Stomach (tissue), 9 donors: Measurements from ENCODE around the gene DHRSX. TPM values are rescaled to one million over a fixed set of nuclear protein-coding genes. Genes with fewer than 3 reads are reported as not detected.
"Not testable (repeated sequence)": the region's sequence is repeated elsewhere in the genome, so short reads cannot be mapped to it uniquely, and the experiment has no call there.

Source experiments
- DNase-seq, 2 donors: peaks; one replicate each; pipeline versions ENCODE4 v3.0.0 to v3.0.0-alpha.2; 2013 to 2019
- H3K27ac ChIP-seq, 5 donors: fragments of 200-600 bp in 4 of 5; sonication (generic) in 4 of 5; one replicate each; pipeline ENCODE4 v1.5.1; 2013 to 2019; ENCODE audit warnings: mild to moderate bottlenecking in 1 of 5, moderate library complexity in 1 of 5
- H3K27me3 ChIP-seq, 3 donors: fragments of 200-600 bp; sonication (generic); one replicate each; pipeline ENCODE4 v1.5.1; 2017 to 2019; ENCODE audit warnings: mixed run types in 1 of 3
- H3K36me3 ChIP-seq, 4 donors: fragments of 200-600 bp; sonication (generic); 1 replicate in 3 of 4; 2 replicates in 1 of 4; pipeline ENCODE4 v1.5.1; 2016 to 2019
- H3K4me1 ChIP-seq, 4 donors: fragments of 200-600 bp; sonication (generic); one replicate each; pipeline ENCODE4 v1.5.1; 2016 to 2019
- H3K4me3 ChIP-seq, 4 donors: fragments of 200-600 bp; sonication (generic) in 3 of 4; one replicate each; pipeline ENCODE4 v1.5.1; 2016 to 2019; ENCODE audit warnings: mild to moderate bottlenecking in 1 of 4
- H3K9me3 ChIP-seq, 4 donors: fragments of 200-600 bp; sonication (generic); one replicate each; pipeline ENCODE4 v1.5.1; 2016 to 2019
- EP300 ChIP-seq: sonication (generic); formaldehyde crosslinking; IDR thresholded peaks from one replicate; pipeline ENCODE4 v1.6.1; 2017; ENCODE audit warnings: antibody characterized with exemption
- POLR2A ChIP-seq, 4 donors: fragments of 450-650 bp; IDR thresholded peaks; one replicate each; pipeline ENCODE4 v1.6.1; 2016; ENCODE audit warnings: antibody characterized with exemption in 4 of 4, control low read depth in 2 of 4, mild to moderate bottlenecking in 1 of 4, moderate library complexity in 1 of 4
- POLR2AphosphoS5 ChIP-seq, 3 donors: sonication (generic); formaldehyde crosslinking; IDR thresholded peaks; one replicate each; pipeline ENCODE4 v1.6.1; 2016; ENCODE audit warnings: antibody characterized with exemption in 3 of 3
- WGBS, 5 donors: extraction: QIAGEN DNeasy Blood & Tissue Kit in 3 of 5; methylation state at CpG; one replicate each; pipeline versions ENCODE4 v1.1.5 to v1.1.7; 2013 to 2018; 5-methylcytosine and 5-hydroxymethylcytosine counted together
- intact Hi-C: fragments of 100-400 bp; cut with DNase I; formaldehyde crosslinking; loops from one replicate; pipeline ENCODE4 v1.15.1; 2023; ENCODE audit warnings: low total_unique reads
- polyA plus RNA-seq, 3 donors: library from polyadenylated mRNA; stranded (reverse); fragments of 200-250 nt; gene quantifications; one replicate each; pipeline ENCODE4 v1.2.3, GENCODE V29; 2013
- total RNA-seq, 5 donors: library from RNA; depleted of rRNA; stranded (reverse); fragments of >200 nt; gene quantifications; one replicate each; pipeline versions ENCODE4 v1.1.0 to v1.2.3, GENCODE V29; 2014 to 2016
- TF ChIP-seq, protein P1 (sequence below), 7 experiments: fragments of 450-650 bp in 4 of 7; fragments of 200-600 bp in 3 of 7; sonication (generic) in 3 of 7; IDR thresholded peaks; one replicate each; pipeline ENCODE4 v1.5.1; 2016 to 2019; ENCODE audit warnings: antibody characterized with exemption in 7 of 7, control low read depth in 2 of 7, mild to moderate bottlenecking in 1 of 7
- donor health status: healthy with polysubstance abuse.
- donor health status: Bipolar disorder and iron deficiency.
- donor health status: healthy.

The DHRSX gene
- total and polyA plus RNA-seq, 8 donors, result 11.2 to 69.4 (median 21.1) TPM

DNA sequence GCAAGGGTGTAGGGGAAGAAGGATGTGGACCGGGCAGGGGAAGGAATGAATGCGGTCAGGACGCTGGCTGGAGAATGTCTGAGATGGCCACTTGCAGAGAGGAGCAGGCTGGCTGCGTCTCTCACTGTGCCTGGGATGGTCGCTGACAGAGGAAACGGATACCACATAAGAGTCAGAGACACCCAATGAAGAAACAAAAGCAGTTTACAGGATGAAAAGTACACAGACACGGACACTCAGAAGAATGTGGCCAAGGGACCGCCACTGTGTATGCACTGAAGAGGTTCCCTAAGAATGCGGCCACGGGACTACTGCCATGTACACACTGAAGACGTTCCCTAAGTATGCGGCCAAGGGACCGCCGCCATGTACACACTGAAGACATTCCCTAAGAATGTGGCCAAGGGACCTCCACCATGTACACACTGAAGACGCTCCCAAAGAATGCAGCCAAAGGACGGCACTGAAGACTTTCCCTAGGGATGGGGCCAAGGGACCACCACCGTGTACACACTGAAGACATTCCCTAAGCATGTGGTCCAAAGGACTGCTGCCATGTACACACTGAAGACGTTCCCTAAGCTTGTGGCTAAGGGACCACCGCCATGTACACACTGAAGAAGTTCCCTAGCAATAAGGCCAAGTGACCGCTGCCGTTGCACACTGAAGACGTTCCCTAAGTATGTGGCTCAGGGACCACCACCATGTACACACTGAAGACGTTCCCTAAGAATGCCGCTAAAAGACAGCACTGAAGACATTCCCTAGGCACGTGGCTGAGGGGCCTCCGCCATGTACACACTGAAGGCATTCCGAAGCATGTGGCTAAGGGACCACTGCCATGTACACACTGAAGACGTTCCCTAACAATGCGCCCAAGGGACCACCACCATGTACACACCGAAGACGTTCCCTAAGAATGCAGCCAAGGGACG, 32.2 kb downstream of the DHRSX start:
- Histone ChIP-seq H3K27me3 (no peaks in the 10 kb centered on the region), H3K27ac (no peak overlapping the region), H3K4me3 (no peak overlapping the region), H3K4me1 (peaks cover 0 to 15% (median under 1%) of the 10 kb centered on the region in 4 donors), H3K9me3 (no peaks in the 10 kb centered on the region), H3K36me3 (no peaks in the 10 kb centered on the region)
- WGBS, 5 donors, result 83 to 91% (median 91%) methylated on average over 31 to 32 of the region's 32 CpGs
- intact Hi-C loops, result no loop called here
- TF ChIP-seq, protein P1, sequence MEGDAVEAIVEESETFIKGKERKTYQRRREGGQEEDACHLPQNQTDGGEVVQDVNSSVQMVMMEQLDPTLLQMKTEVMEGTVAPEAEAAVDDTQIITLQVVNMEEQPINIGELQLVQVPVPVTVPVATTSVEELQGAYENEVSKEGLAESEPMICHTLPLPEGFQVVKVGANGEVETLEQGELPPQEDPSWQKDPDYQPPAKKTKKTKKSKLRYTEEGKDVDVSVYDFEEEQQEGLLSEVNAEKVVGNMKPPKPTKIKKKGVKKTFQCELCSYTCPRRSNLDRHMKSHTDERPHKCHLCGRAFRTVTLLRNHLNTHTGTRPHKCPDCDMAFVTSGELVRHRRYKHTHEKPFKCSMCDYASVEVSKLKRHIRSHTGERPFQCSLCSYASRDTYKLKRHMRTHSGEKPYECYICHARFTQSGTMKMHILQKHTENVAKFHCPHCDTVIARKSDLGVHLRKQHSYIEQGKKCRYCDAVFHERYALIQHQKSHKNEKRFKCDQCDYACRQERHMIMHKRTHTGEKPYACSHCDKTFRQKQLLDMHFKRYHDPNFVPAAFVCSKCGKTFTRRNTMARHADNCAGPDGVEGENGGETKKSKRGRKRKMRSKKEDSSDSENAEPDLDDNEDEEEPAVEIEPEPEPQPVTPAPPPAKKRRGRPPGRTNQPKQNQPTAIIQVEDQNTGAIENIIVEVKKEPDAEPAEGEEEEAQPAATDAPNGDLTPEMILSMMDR (IDR thresholded peaks at IDR 0.05), result no peak
- TF ChIP-seq POLR2AphosphoS5 (IDR thresholded peaks at IDR 0.05), result no peak
- DNase-seq, result no peak

DNA sequence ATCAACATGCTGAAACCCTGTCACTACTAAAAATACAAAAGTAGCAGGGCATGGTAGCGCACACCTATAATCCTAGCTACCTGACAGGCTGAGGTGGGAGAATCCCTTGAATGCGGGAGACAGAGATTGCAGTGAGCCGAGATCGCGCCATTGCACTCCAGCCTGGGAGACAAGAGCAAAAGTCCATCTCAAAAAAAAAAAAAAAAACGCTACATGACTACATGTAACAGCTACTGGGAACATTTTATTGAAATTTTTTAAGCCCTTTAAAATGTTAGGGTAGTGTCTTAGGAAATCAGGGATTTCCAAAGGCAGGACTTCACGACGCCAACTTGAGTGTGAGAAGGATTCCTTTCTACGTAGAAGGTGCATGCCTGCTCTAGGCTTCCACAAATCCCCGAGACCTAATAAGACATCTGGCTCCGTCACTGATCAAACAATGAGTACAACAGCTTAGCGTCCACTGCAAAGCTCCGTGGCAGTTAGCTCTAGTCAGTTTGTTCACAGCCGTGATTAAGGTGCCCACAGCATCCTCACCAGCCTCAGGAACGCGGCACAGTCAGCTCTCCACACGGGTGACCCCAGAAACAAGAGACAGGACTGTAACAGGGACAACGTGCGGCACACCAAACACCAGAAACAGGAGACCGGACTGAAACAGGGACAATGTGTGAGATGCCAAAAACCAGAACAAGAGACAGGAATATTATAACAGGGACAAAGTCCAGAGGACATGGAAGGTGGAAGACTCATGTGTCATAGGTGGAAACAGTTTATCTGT, 33.7 kb downstream of the DHRSX start:
- 65 to 81% (median 73%) methylated on average over 19 to 20 of the region's 20 CpGs for WGBS, 5 donors
- Histone ChIP-seq H3K9me3 (no peaks in the 10 kb centered on the region), H3K27ac (no peak overlapping the region), H3K27me3 (no peaks in the 10 kb centered on the region), H3K36me3 (no peaks in the 10 kb centered on the region), H3K4me1 (peaks cover 0 to 11% (median 5%) of the 10 kb centered on the region in 4 donors), H3K4me3 (no peak overlapping the region)
- no peak for DNase-seq
- intact Hi-C loops, result no loop called here
- TF ChIP-seq POLR2AphosphoS5 (IDR thresholded peaks at IDR 0.05) (no peak), EP300 (no peak), POLR2A (IDR thresholded peaks at IDR 0.05) (no peak)
- TF ChIP-seq, protein P1 (IDR thresholded peaks at IDR 0.05), result no peak

DNA sequence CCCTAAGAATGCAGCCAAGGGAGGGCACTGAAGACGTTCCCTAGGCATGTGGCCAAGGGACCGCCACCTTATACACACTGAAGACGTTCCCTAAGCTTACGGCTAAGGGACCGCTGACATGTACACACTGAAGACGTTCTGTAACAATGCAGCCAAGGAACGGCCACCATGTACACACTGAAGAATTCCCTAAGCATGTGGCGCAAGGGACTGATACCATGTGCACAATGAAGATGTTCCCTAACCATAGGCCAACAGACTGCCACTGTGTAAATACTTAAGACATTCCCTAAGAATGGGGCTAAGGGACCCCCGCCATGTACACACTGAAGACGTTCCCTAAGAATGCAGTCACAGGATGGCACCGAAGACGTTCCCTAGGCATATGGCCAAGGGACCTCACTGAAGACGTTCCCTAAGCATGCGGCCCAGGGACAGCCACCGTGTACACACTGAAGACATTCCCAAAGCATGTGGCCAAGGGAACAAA, 36.1 kb downstream of the DHRSX start:
- WGBS, 5 donors, result 90 to 92% (median 92%) methylated on average over 6 to 15 of the region's 15 CpGs
- intact Hi-C loops, result no loop called here
- Histone ChIP-seq H3K4me1 (peaks cover 0 to 19% (median 8%) of the 10 kb centered on the region in 4 donors), H3K36me3 (no peaks in the 10 kb centered on the region), H3K4me3 (no peak overlapping the region), H3K27me3 (no peaks in the 10 kb centered on the region), H3K9me3 (no peaks in the 10 kb centered on the region), H3K27ac (no peak overlapping the region)
- TF ChIP-seq, protein P1 (IDR thresholded peaks at IDR 0.05), result no peak
- no peak for TF ChIP-seq POLR2AphosphoS5 (IDR thresholded peaks at IDR 0.05)
- no peak for TF ChIP-seq EP300
- no peak for TF ChIP-seq POLR2A (IDR thresholded peaks at IDR 0.05)
- no peak for DNase-seq

DNA sequence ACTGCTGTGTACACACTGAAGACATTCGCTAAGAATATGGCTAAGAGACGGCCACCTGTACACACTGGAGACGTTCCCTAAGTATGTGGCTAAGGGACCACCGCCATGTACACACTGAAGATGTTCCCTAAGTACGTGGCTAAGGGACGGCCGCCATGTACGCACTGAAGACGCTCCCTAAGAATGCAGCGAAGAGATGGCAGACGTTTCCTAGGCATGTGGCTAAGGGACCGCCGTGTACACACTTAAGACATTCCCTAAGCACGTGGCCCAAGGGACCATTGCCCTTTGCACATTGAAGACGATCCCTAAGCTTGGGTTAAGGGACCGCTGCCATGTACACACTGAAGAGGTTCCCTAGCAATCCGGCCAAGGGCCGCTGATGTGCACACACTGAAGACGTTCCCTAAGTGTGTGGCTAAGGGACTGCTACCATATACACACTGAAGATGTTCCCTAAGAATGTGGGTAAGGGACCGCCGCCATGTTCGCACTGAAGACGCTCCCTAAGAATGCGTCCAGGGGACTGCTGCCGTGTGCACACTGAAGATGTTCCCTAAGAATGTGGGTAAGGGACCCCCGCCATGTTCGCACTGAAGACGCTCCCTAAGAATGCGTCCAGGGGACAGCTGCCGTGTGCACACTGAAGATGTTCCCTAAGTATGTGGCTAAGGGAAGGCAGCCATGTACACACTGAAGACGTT, 36.7 kb downstream of the DHRSX start:
- H3K27me3 ChIP-seq, result no peaks in the 10 kb centered on the region
- no peaks in the 10 kb centered on the region for H3K36me3 ChIP-seq
- intact Hi-C loops, result no loop called here
- DNase-seq, result no peak
- H3K27ac ChIP-seq, result no peak overlapping the region
- H3K4me3 ChIP-seq, result no peak overlapping the region
- WGBS, 5 donors, result 83 to 95% (median 87%) methylated on average over 22 to 31 of the region's 31 CpGs
- H3K9me3 ChIP-seq, result no peaks in the 10 kb centered on the region
- peaks cover 0 to 19% (median 8%) of the 10 kb centered on the region in 4 donors for H3K4me1 ChIP-seq
- no peak for TF ChIP-seq POLR2A (IDR thresholded peaks at IDR 0.05)
- TF ChIP-seq, protein P1 (IDR thresholded peaks at IDR 0.05), result no peak
- no peak for TF ChIP-seq POLR2AphosphoS5 (IDR thresholded peaks at IDR 0.05)
- TF ChIP-seq EP300, result no peak

DNA sequence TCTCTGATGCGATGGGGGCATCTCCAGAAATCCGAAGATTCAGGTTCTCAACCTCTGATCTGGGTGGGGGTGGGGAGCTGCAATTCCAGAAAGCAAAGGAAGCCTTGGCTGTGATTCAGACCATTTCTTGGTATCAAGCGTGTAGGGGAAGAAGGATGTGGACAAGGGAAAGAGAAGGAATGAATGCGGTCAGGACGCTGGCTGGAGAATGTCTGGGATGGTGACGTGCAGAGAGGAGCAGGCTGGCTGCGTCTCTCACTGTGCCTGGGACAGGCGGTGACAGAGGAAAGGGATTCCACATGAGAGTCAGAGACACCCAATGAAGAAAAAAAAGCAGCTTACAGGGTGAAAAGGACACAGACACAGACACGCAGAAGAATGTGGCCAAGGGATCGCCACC, 37.3 kb downstream of the DHRSX start:
- 66 to 86% (median 71%) methylated on average over 10 of the region's 10 CpGs for WGBS, 5 donors
- H3K4me3 ChIP-seq, H3K27ac ChIP-seq, DNase-seq, H3K36me3 ChIP-seq, intact Hi-C loops, H3K9me3 ChIP-seq, H3K27me3 ChIP-seq: not testable (repeated sequence)
- peaks cover 0 to 19% (median 8%) of the 10 kb centered on the region in 4 donors for H3K4me1 ChIP-seq
